Right lobe of liver (tissue), 4 donors: ENCODE measurements around the gene C10orf95.

ENCODE experiments used
- POLR2A ChIP-seq: fragments of 450-650 bp; IDR thresholded peaks from one replicate; pipeline ENCODE4 v1.6.1; 2017; ENCODE audit warnings: antibody characterized with exemption, mild to moderate bottlenecking
- TF ChIP-seq, protein P1 (sequence below), 4 donors: fragments of 200-600 bp in 3 of 4; fragments of 450-650 bp in 1 of 4; IDR thresholded peaks; one replicate each; pipeline versions ENCODE4 v1.5.1 to v1.8.0; 2016 to 2022; ENCODE audit warnings: antibody characterized with exemption in 4 of 4, mild to moderate bottlenecking in 2 of 4
- donor health status: DM: no; HTN: no; CAD: no.
- donor health status: DM: no; HTN: no; CAD: no.
- donor health status: DM: no; HTN: yes; CAD: no.

DNA sequence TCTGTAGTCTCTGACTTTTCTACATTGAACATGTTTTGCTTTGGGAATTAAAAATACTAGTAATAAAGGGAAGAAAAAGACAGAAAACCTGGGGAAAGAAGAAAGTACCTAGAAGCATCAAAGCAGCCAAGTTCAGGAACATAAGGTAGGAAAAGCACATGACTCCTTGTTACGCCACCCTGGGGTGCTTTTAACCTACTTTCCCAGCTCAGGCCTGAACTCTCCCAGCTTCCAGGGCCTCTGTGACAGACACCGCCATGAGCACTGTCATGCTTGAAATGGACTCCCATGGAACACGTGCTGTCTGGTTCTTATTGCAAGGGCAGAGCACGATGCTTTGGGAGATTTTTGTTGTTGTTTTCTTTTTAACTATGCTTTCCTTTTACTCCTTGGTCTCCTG lies 39.8 kb upstream of the C10orf95 start:
- TF ChIP-seq, protein P1, sequence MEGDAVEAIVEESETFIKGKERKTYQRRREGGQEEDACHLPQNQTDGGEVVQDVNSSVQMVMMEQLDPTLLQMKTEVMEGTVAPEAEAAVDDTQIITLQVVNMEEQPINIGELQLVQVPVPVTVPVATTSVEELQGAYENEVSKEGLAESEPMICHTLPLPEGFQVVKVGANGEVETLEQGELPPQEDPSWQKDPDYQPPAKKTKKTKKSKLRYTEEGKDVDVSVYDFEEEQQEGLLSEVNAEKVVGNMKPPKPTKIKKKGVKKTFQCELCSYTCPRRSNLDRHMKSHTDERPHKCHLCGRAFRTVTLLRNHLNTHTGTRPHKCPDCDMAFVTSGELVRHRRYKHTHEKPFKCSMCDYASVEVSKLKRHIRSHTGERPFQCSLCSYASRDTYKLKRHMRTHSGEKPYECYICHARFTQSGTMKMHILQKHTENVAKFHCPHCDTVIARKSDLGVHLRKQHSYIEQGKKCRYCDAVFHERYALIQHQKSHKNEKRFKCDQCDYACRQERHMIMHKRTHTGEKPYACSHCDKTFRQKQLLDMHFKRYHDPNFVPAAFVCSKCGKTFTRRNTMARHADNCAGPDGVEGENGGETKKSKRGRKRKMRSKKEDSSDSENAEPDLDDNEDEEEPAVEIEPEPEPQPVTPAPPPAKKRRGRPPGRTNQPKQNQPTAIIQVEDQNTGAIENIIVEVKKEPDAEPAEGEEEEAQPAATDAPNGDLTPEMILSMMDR (IDR thresholded peaks at IDR 0.05) = no peak
- TF ChIP-seq POLR2A = no peak
